Naive thymus-derived CD4-positive, alpha-beta T cell (primary cell): ENCODE measurements around the gene SRSF3. TPM values are rescaled to one million over a fixed set of nuclear protein-coding genes. Genes with fewer than 3 reads are reported as not detected.
A peak's percentile ranks its signal among the peaks of the same experiment; 100 is the strongest.

Experiments
- ATAC-seq: fragments of 150-1000 bp; cut with Tn5 transposase; 2 replicates; pipeline ENCODE4 v1.10.0; 2021; ENCODE audit warnings: mild to moderate bottlenecking, moderate library complexity
- CTCF ChIA-PET: fragments of 350-600 bp; sonication (Branson Sonifier 250); formaldehyde crosslinking; loops from one replicate; lab custom pipeline; 2021; ENCODE audit warnings: antibody characterized with exemption; lab: Charles Lee
- POLR2A ChIA-PET: fragments of 350-600 bp; sonication (Branson Sonifier 250); formaldehyde crosslinking; loops from one replicate; lab custom pipeline; 2021; ENCODE audit warnings: antibody characterized with exemption, inconsistent platforms; lab: Charles Lee
- DNase-seq, 9 donors: peaks; one replicate each; pipeline versions ENCODE4 v3.0.0 to v3.0.0-alpha.2; 2020 to 2022; ENCODE audit warnings: mixed read lengths in 1 of 9
- H3K27ac ChIP-seq: one replicate; pipeline ENCODE4 v1.7.0; 2013; ENCODE audit warnings: mild to moderate bottlenecking, low read depth, low read length, moderate library complexity
- H3K27me3 ChIP-seq, 2 donors: one replicate each; pipeline ENCODE4 v1.7.0; 2013; ENCODE audit warnings: low read length in 2 of 2, mild to moderate bottlenecking in 2 of 2, moderate library complexity in 2 of 2; ENCODE audit not compliant: control insufficient read depth in 2 of 2, insufficient read depth in 2 of 2
- H3K36me3 ChIP-seq, 3 experiments: 1 replicate in 2 of 3; 2 replicates in 1 of 3; pipeline ENCODE4 v1.7.0; 2013; ENCODE audit warnings: low read length in 3 of 3, mild to moderate bottlenecking in 3 of 3, moderate library complexity in 1 of 3; ENCODE audit not compliant: insufficient read depth in 3 of 3, control insufficient read depth in 2 of 3
- H3K4me1 ChIP-seq, 2 donors: one replicate each; pipeline ENCODE4 v1.7.0; 2013; ENCODE audit warnings: low read length in 2 of 2, mild to moderate bottlenecking in 2 of 2, moderate library complexity in 1 of 2; ENCODE audit not compliant: control insufficient read depth in 2 of 2, insufficient read depth in 2 of 2
- H3K4me3 ChIP-seq: 2 replicates; pipeline ENCODE4 v1.7.0; 2013; ENCODE audit warnings: mild to moderate bottlenecking, low read length
- H3K9me3 ChIP-seq, 3 experiments: 1 replicate in 2 of 3; 2 replicates in 1 of 3; pipeline ENCODE4 v1.7.0; 2013; ENCODE audit warnings: low read length in 3 of 3; ENCODE audit not compliant: control insufficient read depth in 2 of 3
- H3K27ac Mint-ChIP-seq, 9 donors: one replicate each; pipeline ENCODE4 v1.8.0; 2020 to 2022; ENCODE audit warnings: mixed read lengths in 9 of 9, mild to moderate bottlenecking in 8 of 9, moderate library complexity in 5 of 9, inconsistent platforms in 2 of 9
- H3K27me3 Mint-ChIP-seq, 5 donors: one replicate each; pipeline ENCODE4 v1.8.0; 2021 to 2022; ENCODE audit warnings: mixed read lengths in 5 of 5, mild to moderate bottlenecking in 1 of 5
- H3K36me3 Mint-ChIP-seq, 5 donors: one replicate each; pipeline ENCODE4 v1.8.0; 2020 to 2022; ENCODE audit warnings: mixed read lengths in 5 of 5, mild to moderate bottlenecking in 3 of 5, inconsistent platforms in 1 of 5
- H3K4me1 Mint-ChIP-seq, 7 donors: one replicate each; pipeline ENCODE4 v1.8.0; 2020 to 2022; ENCODE audit warnings: mixed read lengths in 7 of 7, mild to moderate bottlenecking in 3 of 7, inconsistent platforms in 1 of 7
- H3K4me3 Mint-ChIP-seq, 10 donors: one replicate each; pipeline ENCODE4 v1.8.0; 2020 to 2022; ENCODE audit warnings: mild to moderate bottlenecking in 10 of 10, mixed read lengths in 10 of 10, moderate library complexity in 6 of 10, inconsistent platforms in 2 of 10
- H3K9me3 Mint-ChIP-seq, 11 donors: one replicate each; pipeline ENCODE4 v1.8.0; 2020 to 2022; ENCODE audit warnings: mixed read lengths in 11 of 11, mild to moderate bottlenecking in 4 of 11, inconsistent platforms in 1 of 11, moderate library complexity in 1 of 11
- intact Hi-C, 2 donors: fragments of 100-400 bp; cut with micrococcal nuclease; formaldehyde crosslinking; loops; one replicate each; pipeline ENCODE4 v1.15.1; 2023
- polyA plus RNA-seq, 2 donors: library from polyadenylated mRNA; unstranded; fragments of 300-500 nt; fragmentation: Illumina TruSeq; gene quantifications; one replicate each; pipeline ENCODE4 v1.2.3, GENCODE V29; 2021
- total RNA-seq, 6 experiments: library from RNA in 5 of 6; stranded (reverse) in 5 of 6; gene quantifications; 1 replicate in 5 of 6; 2 replicates in 1 of 6; pipeline ENCODE4 v1.2.3 and lab custom pipeline; 2021 to 2026

SRSF3 gene
- total and polyA plus RNA-seq, 7 experiments from 2014 or later = 317 to 510 (median 403) TPM

GRCh38 chr6:36618366-36619355 lies 24.5 kb downstream of the SRSF3 start:
- Histone ChIP-seq H3K36me3 (peaks cover 0 to under 1% (median under 1%) of the 10 kb centered on the region in 3 experiments), H3K27me3 (no peaks in the 10 kb centered on the region), H3K4me3 (no peak overlapping the region), H3K9me3 (no peaks in the 10 kb centered on the region), H3K4me1 (peaks cover 3 to 6% of the 10 kb centered on the region in 2 donors), H3K27ac (no peak overlapping the region)
- POLR2A ChIA-PET = interaction anchor here (0.8 to 1.4 kb wide), 3 partner anchors 18 to 62 kb away, joined by 4 read pairs; no protein-coding TSS in a partner anchor
- H3K36me3 Mint-ChIP-seq = peaks cover 0 to 5% (median 3%) of the 10 kb centered on the region in 5 donors
- H3K4me1 Mint-ChIP-seq = peaks cover 11 to 25% (median 14%) of the 10 kb centered on the region in 7 donors
- intact Hi-C loops = no loop called here
- CTCF ChIA-PET = interaction anchor here (0.6 kb wide), 1 partner anchor 49 kb away, joined by 3 read pairs; no protein-coding TSS in a partner anchor
- no peaks in the 10 kb centered on the region for H3K9me3 Mint-ChIP-seq
- no peak overlapping the region for H3K4me3 Mint-ChIP-seq
- DNase-seq (no peak), ATAC-seq (no peak)
- no peak overlapping the region for H3K27ac Mint-ChIP-seq
- H3K27me3 Mint-ChIP-seq = no peaks in the 10 kb centered on the region

GRCh38 chr6:36621371-36621855 lies 27.3 kb downstream of the SRSF3 start:
- H3K4me3 Mint-ChIP-seq = no peak overlapping the region
- Histone ChIP-seq H3K4me3 (no peak overlapping the region), H3K36me3 (no peaks in the 10 kb centered on the region), H3K9me3 (no peaks in the 10 kb centered on the region), H3K27ac (no peak overlapping the region), H3K27me3 (no peaks in the 10 kb centered on the region), H3K4me1 (peaks cover 3 to 6% of the 10 kb centered on the region in 2 donors)
- peaks cover 0 to 3% (median 0%) of the 10 kb centered on the region in 5 donors for H3K27me3 Mint-ChIP-seq
- DNase-seq = no peak
- POLR2A ChIA-PET = no interaction called here
- CTCF ChIA-PET = no interaction called here
- ATAC-seq = no peak
- H3K4me1 Mint-ChIP-seq = peaks cover 8 to 31% (median 10%) of the 10 kb centered on the region in 7 donors
- H3K36me3 Mint-ChIP-seq = no peaks in the 10 kb centered on the region
- H3K27ac Mint-ChIP-seq = no peak overlapping the region
- H3K9me3 Mint-ChIP-seq = peaks cover 0 to 2% (median 0%) of the 10 kb centered on the region in 11 donors
- intact Hi-C loops = no loop called here

GRCh38 chr6:36622901-36623546 lies 28.9 kb downstream of the SRSF3 start:
- peaks cover 3 to 6% of the 10 kb centered on the region in 2 donors for H3K4me1 ChIP-seq
- no peak overlapping the region for H3K4me3 ChIP-seq
- Mint-ChIP-seq H3K36me3 (no peaks in the 10 kb centered on the region), H3K27me3 (peaks cover 0 to 3% (median 0%) of the 10 kb centered on the region in 5 donors), H3K9me3 (peaks cover 0 to 2% (median 0%) of the 10 kb centered on the region in 11 donors), H3K27ac (peak overlapping the region in 4 of 9 donors; percentile 9 to 64 (median 36)), H3K4me3 (no peak overlapping the region), H3K4me1 (peaks cover 8 to 36% (median 10%) of the 10 kb centered on the region in 7 donors)
- ChIA-PET POLR2A (no interaction called here), CTCF (interaction anchor here (0.5 to 3.2 kb wide), 5 partner anchors 40 to 1182 kb away, joined by 3 to 25 read pairs (median 6); partner anchors contain the start of gene CDKN1A)
- H3K36me3 ChIP-seq = no peaks in the 10 kb centered on the region
- H3K9me3 ChIP-seq = no peaks in the 10 kb centered on the region
- no peak overlapping the region for H3K27ac ChIP-seq
- no peaks in the 10 kb centered on the region for H3K27me3 ChIP-seq
- DNase-seq (no peak), ATAC-seq (no peak)
- intact Hi-C loops = loop anchor here (1.0 to 2.0 kb wide), 6 partner anchors 39 to 395 kb away; no protein-coding TSS in a partner anchor

DNA sequence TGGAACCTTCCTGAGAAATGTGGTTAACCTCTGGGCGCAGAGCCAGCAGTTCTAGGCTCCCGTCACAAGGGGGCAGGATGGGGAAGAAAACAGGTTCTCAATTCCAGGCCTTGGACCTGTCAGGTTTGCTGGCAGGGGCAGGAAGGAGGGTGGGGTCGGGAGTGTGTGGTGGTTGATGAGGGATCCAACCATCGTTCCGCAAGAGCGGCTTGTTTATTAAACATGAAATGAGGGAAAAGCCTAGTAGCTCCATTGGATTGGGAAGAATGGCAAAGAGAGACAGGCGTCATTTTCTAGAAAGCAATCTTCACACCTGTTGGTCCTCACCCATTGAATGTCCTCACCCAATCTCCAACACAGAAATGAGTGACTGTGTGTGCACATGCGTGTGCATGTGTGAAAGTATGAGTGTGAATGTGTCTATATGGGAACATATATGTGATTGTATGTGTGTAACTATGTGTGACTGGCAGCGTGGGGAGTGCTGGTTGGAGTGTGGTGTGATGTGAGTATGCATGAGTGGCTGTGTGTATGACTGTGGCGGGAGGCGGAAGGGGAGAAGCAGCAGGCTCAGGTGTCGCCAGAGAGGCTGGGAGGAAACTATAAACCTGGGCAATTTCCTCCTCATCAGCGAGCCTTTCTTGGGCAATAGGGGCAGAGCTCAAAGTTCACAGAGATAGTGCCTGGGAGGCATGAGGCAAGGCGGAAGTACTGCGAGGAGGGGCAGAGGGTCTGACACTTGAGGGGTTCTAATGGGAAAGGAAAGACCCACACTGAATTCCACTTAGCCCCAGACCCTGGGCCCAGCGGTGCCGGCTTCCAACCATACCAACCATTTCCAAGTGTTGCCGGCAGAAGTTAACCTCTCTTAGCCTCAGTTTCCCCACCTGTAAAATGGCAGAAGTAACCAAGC lies 29.6 kb downstream of the SRSF3 start:
- Histone ChIP-seq H3K36me3 (no peaks in the 10 kb centered on the region), H3K27me3 (no peaks in the 10 kb centered on the region), H3K4me1 (peaks cover 3 to 6% of the 10 kb centered on the region in 2 donors), H3K4me3 (no peak overlapping the region), H3K27ac (no peak overlapping the region), H3K9me3 (no peaks in the 10 kb centered on the region)
- Mint-ChIP-seq H3K27ac (peak overlapping the region in 4 of 9 donors; percentile 3 to 64 (median 26)), H3K27me3 (peaks cover 0 to 3% (median 0%) of the 10 kb centered on the region in 5 donors), H3K9me3 (peaks cover 0 to 2% (median 0%) of the 10 kb centered on the region in 11 donors), H3K4me3 (no peak overlapping the region), H3K4me1 (peaks cover 8 to 36% (median 10%) of the 10 kb centered on the region in 7 donors), H3K36me3 (no peaks in the 10 kb centered on the region)
- DNase-seq (peak; percentile 51 to 76 (median 69)), ATAC-seq (peak; percentile 86)
- intact Hi-C loops = loop anchor here (1.0 to 2.0 kb wide), 6 partner anchors 38 to 394 kb away; no protein-coding TSS in a partner anchor
- CTCF ChIA-PET = interaction anchor here (1.2 to 3.2 kb wide), 5 partner anchors 13 to 201 kb away, joined by 3 to 25 read pairs (median 6); partner anchors contain the start of gene CDKN1A
- POLR2A ChIA-PET = interaction anchor here (0.5 to 1.0 kb wide), 3 partner anchors 22 to 645 kb away, joined by 3 read pairs; no protein-coding TSS in a partner anchor

- POLR2A ChIA-PET = interaction anchor here (0.5 to 1.0 kb wide), 3 partner anchors 23 to 646 kb away, joined by 3 read pairs; no protein-coding TSS in a partner anchor
- DNase-seq (no peak), ATAC-seq (no peak)
- Histone ChIP-seq H3K27ac (no peak overlapping the region), H3K9me3 (no peaks in the 10 kb centered on the region), H3K36me3 (no peaks in the 10 kb centered on the region), H3K27me3 (no peaks in the 10 kb centered on the region), H3K4me1 (peaks cover 3 to 6% of the 10 kb centered on the region in 2 donors), H3K4me3 (no peak overlapping the region)
- CTCF ChIA-PET = interaction anchor here (0.6 to 3.2 kb wide), 7 partner anchors 10 to 1283 kb away, joined by 3 to 25 read pairs (median 4); partner anchors contain the start of gene CDKN1A
- H3K27ac Mint-ChIP-seq = peak overlapping the region in 1 of 9 donors; percentile 51
- H3K36me3 Mint-ChIP-seq = no peaks in the 10 kb centered on the region
- peaks cover 0 to 3% (median 0%) of the 10 kb centered on the region in 5 donors for H3K27me3 Mint-ChIP-seq
- peaks cover 0 to 2% (median 0%) of the 10 kb centered on the region in 11 donors for H3K9me3 Mint-ChIP-seq
- intact Hi-C loops = no loop called here
- no peak overlapping the region for H3K4me3 Mint-ChIP-seq
- H3K4me1 Mint-ChIP-seq = peaks cover 8 to 43% (median 10%) of the 10 kb centered on the region in 7 donors
Measured at GRCh38 chr6:36624461-36625157, 30.4 kb downstream of the SRSF3 start.
